Activated CD4-positive, alpha-beta T cell treated with anti-CD3 and anti-CD28 coated beads, Interleukin-2, Interleukin-4, amounts not matched to agents 100 ng/mL and 50 ng/mL, durations not matched to agents 16 hours and 8 hours (primary cell): Measurements from ENCODE around the gene TCF4.
A peak's percentile ranks its signal among the peaks of the same experiment; 100 is the strongest.

ENCODE experiments used
- DNase-seq: peaks from one replicate; pipeline ENCODE4 v3.0.0-alpha.2; 2020; ENCODE audit warnings: low spot score

The TCF4 gene

DNA sequence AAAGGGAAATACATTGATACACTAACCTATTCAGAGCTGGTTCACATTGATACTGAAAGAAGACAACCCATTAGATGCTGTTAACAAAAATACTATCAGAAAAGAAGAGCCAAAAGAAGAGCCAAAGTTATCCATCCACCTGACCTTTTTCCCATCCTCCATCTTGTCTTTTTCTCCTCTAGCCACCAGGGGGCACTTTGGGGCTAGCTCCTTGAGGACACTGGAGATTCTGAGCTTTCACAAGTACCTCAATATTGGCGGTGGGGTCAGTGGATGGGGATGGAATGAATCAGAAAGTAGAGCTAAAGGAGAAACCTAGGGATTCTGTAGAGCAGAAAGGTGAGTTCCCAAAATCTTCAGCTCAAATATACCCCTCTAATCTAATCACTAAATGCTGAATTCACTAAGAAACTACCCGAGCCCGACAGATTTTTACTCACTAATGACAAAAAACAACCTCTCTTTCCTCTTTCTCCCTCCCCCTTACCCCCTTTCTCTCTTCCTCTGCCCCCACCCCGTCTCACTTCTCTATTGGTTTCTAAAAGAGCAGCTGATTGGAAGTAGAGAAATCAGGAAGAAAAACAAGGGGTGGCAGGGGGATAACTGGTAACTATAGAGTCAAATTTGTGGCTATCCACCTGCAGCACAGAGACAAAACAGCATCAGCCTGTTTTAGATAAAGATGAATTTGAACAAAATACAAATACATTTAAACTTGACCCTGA lies 203.3 kb downstream of the TCF4 start:
- peak; percentile 18 for DNase-seq

DNA sequence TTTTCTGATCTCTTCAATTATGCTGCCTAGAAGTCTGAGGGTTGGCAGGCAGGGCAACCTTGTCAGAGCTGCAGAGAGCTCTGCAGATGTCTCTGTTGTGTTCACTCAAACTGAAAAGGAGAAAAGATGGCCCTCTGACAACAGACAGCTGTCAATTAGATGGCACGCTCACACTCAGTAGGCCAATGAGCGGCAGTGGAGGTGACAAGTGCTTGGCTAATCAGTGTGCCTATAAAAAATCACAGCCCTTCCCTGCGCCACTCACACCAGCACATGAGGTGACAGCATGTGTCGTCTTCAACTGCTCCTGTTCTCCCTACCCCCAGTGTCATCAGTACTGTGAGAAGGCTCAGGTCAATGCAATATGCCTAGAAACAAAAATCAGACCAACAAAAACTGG lies 203.9 kb downstream of the TCF4 start:
- DNase-seq = no peak

DNA sequence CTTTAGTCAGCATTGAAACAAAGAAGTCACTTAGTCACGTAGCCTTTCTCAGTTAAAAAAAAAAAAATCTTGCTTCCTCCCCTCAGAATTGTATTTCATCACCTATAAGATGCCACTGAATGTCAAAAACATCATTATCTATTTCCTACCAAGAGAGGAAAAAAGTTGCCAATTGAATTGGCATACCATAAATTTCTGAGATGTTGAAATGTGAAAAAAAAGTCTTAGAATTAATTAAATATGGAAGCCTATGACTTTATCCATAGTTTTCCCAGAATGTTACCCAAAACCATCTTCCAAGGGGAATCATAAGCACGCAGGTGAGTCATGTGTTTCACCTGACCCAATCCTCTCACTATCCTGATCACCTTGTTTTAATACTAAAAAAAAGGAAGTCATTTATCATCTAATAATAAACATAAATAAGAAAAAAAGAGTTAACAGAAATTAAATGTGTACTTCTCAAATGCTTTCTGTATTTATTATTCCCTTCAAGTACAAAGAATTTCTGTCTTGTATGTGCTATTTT lies 205.7 kb downstream of the TCF4 start:
- no peak for DNase-seq

DNA sequence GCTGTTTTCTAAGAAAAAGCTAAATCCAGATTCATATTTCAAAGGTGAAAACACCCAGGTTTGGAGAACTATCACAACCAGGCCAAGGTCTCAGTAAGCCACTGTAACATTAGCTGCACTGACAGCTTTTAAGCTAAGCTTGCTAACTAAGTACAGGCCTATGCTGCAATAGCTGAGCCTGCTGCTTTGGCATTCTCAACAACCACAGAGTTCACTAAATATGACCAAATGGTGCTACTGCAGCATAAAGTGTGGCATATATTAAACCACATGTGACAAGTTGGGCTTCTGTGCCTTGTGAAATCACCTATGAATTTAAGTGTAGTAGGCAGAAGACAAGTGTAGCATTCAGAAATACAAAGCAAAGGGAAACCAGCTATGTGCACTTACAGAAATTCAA lies 206.7 kb downstream of the TCF4 start:
- peak; percentile 6 for DNase-seq

DNA sequence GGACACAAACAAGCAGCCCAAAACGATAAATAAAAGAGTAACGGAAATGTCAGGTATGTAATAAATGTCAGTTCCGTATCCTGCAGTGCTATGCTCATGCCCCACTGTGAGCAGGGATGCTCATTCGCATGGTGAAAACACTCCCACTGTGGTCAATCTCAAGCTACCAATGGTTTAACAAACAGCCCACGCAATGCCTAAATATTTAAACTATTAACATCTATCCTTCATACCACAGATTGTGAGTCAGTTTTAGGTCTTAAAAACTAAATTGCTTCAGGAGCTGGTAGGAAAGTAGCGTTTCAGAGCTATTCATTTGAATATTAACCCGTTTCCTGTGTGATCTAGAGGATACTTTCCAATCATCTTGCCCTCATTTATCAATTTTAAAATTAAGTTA lies 207.4 kb downstream of the TCF4 start:
- no peak for DNase-seq

DNA sequence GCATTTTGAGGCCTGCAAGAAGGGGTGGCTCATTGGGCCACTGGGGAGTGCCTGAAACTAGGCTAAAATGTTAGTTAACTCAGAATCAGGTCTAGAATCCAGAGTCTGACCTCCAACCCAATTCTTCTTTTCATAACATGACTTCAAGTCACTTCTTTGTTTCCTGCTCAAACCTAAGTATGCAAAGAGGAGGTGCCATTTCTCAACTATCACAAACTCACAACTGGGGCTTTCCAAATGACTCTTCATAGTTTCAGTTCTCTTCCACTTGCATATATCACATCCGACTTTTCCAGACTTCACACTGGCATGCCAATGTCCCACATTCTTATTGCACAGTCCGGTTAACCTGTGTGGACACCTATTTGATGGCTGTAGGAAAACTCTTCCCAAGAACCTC lies 211.6 kb downstream of the TCF4 start:
- DNase-seq = peak; percentile 13

DNA sequence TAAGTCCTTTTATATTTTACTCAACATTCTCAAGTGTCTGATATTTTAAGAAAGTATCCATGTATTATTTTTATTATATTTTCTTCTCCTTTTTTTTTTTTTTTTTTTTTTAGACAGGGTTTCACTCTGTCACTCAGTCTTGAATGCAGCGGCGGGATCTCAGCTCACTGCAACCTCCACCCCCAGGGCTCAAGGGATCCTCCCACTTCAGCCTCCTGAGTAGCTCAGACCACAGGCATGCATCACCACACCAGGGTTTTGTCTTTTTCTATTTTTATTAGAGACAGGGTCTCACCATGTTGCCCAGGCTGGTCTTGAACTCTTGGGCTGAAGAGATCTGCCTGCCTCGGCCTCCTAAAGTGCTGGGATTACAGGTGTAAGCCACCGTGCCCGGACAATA lies 212.1 kb downstream of the TCF4 start:
- no peak for DNase-seq

DNA sequence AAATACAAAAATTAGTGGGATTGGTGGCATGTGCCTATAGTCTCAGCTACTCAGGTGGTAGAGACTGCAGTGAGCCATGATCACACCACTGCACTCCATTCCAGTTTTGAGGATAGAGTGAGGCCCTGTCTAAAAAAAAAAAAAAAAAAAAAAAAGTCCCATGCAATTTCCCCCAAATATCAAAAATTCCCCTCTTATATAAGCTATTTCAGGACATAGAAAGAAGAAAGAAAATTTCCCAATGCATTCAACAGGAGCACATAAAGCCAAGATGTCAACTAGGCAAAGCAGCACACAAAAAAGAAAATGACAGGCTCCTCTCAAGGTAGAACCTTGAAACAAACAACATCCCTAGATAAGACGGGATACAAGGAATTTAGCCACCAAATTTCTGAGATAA lies 213.3 kb downstream of the TCF4 start:
- no peak for DNase-seq

DNA sequence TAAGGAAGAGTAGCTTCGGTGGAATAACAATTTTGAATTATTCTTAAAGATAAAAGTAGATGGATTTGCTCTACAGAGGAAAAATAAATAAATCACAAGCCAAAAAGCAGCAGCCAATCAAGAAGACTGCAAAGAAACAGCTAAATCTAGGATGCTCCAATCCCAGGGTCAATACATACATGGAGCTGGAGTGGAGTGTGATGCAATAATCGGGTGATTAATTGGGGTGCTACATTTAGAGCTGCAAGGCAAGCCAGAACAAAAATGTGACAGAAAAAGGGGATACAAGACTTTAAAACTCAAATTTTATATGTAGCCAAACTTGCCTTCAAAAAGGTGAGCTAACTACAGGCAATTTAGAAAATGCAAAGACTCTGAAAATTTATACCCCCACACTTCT lies 215.8 kb downstream of the TCF4 start:
- DNase-seq = no peak

DNA sequence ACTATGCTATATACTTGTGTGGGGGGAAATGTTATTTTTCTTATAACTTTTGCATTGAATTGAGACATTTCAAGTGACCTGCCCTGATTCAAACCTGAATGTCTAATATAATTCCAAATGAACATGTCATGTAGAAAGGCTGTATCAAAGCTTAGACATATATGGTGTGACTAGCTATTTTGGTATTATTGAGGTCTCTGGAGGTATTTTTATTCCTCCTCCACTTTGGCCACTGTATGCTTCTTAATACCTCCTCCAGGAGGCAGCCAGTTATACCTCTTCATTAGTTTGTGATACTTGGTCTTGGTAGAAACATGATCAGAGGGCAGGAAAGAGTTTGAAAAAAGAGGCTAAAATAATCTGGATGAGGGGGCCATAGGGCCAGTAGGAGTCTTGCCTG lies 217.1 kb downstream of the TCF4 start:
- no peak for DNase-seq

DNA sequence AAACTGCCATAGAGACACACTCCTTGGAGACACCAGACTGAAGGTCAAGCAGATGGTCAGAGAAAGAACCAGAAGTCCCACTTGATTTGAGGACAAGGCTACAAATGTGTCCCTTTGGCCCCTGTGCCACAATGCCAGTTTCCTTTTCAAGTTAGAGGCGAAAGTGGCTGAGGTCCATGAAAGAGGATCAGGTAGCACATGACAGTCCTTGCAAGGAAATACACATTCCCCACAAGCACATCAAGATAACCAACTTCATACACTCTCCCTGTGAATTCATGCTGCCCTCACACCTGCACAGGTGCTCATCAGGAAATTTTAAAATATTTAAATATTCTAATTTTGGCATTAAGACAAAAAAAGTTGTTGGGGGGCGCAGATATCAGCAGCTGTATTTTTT lies 218.6 kb downstream of the TCF4 start:
- no peak for DNase-seq

DNA sequence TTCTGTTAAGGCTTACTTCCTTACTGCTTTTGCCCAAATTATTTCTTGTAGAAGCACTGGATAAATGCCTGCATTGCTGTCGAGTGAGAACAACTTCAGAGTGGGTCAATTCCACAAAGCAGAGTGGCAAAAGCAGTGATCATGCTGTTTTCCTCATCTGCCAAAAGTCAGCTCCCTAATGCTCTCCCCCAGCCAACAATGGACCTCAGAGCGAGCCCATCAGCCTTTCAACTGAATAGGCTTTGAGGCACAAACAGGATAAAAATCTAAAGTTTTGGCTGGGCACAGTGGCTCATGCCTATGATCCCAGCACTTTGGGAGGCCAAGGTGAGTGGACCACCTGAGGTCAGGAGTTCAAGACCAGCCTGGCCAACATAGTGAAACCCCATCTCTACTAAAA lies 222.7 kb downstream of the TCF4 start:
- no peak for DNase-seq

DNA sequence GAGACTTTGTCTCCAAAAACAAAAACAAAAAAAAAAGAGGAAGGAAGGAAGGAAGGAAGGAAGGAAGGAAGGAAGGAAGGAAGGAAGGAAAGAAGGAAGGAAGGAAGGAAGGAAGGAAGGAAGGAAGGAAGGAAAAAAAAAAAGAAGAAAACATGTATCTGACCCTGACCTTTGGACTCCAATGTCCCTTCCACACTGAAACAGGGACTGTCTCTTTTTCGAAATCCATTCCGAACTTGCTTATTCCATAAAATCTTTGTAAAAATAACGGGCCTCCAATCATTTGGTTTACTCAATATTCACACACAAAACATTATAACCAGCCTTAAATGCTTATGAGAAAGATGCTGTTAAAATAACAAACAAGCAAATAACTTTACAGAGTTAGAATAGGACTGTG lies 225.7 kb downstream of the TCF4 start:
- DNase-seq = no peak

DNA sequence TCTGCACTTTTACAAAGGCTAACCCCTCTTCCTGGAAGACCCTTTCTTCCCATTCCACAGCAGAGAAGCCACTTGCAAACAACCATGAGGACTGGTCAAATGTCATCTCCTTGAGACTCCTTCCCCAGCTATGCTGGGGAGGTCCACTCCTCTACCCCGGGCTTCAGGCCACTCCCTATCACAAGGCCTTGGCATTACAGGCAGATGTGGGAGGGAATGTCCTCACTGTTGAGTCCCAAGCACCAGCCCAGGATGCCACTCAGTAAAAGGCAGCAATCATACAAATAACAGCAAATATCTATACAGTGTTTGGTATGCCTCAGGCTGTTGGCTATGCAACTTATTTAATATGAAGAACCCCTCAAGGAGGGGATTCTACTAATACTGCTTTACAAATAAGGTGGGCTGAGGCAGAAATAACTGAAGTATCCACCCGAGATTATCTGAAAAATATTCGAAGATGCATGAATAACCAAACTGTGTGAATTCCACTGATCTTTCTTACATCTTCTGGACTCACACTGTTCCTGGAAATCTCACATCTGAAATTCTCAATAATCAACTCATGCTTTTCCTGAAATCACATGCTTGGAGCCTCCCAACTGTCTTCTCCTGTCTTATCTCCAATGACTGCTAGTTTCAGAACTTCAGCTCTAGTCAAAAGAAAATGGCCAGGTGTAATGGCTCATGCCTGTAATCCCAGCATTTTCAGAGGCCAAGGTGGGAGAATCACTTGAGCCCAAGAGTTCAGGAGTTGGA lies 226.3 kb downstream of the TCF4 start:
- DNase-seq = no peak

DNA sequence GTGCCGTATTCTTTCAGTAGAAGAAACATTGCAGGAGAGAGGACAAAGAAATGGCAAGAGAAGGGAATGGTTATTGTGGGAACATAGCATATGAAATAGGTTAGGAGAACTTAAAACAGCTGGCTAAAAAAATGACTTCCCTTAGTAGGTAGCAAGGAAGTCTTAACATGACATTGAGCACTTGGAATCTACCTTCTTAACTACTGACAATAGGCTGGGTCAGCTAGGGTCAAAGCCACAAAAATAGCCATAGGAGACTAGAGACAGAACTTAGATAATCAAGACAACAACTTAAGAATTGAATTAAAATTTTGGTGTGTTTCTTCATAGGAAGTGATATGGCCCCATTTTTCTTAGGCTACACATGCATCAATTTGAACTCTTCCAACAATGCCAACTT lies 227.9 kb downstream of the TCF4 start:
- DNase-seq = no peak

DNA sequence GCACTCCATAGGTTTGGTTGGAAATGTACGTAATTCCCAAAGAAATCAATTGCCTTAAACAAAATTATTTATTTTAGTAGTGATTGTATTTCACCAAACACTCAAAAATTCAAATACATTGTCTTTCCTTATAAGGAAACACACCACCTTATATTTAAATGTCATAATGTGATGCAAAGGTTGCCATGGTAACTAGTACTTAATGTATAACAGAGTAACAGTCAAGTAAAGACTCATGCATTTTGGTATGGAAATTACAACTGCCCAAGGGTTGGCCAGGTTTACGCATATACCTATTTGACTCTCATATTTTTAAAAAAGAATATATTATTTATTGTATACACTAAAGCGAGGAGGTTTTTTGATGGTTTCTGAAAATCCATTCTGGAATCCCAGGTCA lies 231.2 kb downstream of the TCF4 start:
- DNase-seq = no peak

DNA sequence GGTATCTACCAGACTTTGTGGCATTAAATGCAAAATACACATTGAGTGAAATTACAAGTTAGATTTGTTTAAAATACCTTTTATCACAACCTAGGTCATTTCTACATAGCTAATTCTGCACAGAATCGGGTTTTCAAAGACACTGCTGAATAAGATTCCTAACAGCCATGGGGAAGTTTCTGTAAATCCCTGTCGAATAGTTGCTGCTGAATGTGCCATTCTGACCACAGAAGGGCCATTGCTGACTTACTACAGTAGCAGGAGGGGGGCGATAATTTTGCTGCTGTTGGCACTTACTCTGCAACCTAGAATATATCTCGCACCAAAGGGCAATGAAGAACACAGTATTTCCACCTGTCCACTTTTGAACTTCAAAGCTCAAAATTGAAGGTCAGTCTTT lies 232.8 kb downstream of the TCF4 start:
- no peak for DNase-seq

DNA sequence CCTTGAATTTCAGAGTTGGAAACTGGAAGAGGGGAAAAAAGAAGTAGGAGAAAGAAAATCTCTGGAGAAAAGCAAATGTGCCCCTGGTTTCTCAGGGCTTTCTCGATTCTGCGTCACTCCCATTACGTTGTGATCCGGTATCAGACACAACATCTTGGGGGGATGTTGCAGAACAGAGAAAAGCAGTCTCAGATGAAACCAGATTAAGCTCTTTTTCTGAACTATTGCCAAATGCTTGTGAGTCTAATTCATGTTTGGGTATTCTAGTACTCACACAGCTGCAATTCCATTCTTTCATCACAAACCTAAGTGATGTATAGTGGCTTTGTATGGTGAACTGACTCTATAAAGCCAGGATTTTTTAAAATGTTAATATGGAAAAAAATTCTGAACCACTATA lies 233.2 kb downstream of the TCF4 start:
- no peak for DNase-seq

DNA sequence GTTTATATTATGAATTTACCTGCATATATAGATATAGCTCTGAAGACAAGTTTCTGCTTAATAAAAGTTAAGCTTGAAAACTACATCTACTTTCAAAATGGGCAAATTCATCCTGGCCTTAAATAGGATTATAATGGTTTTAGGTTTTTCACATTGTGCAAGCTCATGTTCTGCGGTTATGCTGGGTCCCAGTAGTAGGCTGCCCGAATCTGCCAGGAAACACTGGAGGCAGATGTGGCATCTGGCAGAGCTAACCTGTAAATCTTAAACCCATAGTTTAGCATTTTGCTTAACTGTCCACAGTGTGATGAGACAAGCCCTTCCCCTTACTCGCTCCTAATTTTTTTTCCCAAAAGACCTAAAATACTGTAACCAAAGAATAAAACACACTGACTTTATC lies 234.2 kb downstream of the TCF4 start:
- DNase-seq = no peak

DNA sequence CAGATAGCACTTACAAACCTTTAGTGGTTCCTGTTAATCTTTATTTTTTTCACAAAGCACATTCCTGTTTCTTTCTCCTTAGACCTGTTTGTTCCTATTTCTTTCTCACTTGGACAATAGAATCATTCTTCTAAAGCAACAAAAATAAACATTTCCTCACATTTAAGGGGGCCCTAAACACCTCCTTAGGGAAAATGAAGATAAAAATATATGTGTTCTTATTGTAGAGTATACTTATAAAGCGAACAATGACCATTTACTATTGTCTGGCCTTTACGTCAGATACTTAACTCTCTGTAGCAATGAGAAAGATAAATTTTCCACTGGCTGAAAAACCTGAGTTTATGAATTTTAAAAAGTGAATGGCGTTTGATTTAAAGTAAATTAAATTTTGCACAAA lies 234.6 kb downstream of the TCF4 start:
- no peak for DNase-seq

DNA sequence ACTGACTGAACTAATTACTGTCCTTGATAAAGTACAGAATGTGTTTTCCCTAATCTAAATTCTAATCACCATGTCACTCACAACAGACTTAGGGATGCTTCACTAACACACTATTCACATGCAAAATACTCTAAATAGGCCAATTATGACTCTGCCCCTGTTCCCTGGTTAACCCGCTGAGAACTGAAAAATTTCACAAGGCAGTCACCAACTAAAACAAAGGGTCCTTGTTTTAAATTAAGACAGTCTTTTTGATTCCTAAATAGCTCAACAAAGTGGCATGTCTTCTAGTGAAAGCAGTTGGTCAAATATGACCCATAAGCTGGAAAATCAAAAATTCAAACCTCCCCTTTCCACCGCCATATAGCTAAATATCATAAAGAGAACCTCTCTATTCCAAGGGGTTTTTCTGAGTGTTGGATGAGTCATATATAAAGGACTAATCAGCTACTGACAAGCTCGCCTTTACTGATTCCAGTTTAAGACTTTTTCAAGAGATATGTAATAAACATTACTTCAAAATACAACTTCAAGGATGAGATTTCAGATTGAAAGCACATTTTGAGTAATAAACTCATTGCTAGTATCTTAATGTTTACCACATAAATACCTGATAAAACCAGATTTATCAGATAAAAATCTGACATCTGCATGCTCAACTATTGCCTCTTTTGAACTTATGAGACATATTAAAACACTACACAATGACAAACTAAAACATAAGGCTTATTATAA lies 235.8 kb downstream of the TCF4 start:
- DNase-seq = peak; percentile 27

DNA sequence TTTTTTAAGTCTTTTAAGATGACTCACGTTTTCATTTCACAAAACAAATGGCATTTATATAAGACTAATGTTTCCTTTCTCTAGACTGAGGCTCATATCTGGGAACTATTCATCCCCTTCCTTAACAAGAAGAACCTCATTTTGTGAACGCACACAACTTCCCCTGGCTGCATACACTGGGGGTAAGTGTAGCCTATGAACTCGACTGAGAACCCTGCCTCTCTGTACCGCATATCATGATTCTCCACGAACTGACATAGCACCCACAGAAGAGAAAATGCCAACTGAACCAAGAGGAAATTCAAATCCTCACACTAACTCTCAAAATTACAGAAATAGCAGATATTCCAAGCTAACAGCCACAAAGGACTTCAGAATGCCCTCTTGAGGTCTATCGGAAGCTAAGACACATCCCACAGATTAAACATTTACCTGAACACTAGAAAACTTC lies 236.7 kb downstream of the TCF4 start:
- no peak for DNase-seq

DNA sequence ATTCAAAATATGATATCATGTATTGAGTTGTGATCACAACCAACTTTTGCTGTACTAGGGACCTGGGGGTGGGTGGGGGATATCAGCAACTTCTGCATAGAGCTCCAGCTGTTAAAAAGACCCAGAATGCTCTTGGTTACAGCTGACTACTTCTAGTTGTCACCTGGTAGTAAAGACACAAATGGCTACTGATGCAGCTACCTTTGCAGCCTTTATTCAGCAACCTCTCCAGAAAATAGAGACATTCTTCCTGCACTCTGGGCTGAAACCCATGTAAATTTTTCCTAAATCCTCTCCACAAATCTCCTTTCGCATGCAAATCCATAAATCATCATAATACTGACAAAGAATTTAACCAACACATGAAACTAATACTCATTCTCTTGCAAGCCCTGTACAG lies 238.3 kb downstream of the TCF4 start:
- no peak for DNase-seq
